SIG-M5 (cell line): ENCODE results near the gene TSC22D1.

Experiments
- DNase-seq: peaks from one replicate; lab custom pipeline; 2025; lab: John Stamatoyannopoulos, UW

The TSC22D1 gene

DNA sequence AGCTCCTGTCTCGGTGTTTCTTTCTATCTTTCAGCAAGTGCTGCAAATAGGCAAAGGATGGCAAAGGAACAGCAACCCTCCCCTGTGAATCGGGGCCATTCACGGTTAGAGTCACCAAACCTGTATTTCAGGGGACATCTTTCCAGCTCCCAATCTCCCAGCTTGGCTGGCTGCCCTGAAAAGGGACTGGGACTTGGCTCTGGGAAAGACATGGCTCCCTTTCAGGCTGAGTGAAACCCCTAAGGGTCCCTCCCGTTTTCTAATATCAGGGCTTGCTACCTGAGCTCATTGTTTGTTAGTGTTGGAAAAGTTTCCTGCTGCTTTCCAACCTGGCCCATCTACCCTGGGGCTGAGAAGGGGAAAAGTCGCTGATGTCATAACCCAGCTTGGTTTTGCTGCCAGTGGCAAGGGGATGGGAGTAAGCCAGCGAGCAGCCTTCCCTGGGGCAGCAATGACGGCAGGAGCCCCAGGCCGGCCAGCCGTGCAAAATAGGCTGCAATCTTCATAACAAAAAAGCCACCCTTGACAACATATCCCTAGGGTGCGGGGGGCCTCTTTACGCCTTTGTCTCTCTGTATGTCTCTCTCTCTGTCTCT lies 172.6 kb downstream of the TSC22D1 start:
- DNase-seq = no peak

DNA sequence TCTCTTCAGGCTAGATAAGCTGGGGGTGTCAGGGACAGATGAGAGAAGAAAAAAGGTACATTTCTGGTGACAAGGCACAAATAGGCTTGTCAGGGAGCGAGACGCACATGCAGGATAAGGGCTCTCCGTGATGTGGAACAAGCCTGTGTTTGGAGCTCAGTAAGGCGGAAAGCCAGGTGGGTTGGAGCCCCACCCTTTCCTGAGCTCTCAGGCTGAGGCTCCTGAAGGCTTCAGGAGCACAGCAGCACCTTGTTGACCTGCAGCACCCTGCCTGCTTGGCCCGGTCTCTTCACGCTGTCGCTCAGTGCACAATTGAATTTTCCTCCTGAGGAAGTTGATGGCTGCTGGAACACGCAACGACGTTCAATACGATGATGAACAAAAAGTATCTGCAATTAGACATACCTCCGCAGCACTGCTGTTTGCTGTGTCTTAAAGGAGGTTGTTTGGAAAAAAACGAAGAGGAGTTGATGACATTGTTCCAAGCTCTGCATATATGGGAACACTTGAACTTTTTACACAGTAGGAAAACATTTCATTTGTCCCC lies 173.2 kb downstream of the TSC22D1 start:
- no peak for DNase-seq

DNA sequence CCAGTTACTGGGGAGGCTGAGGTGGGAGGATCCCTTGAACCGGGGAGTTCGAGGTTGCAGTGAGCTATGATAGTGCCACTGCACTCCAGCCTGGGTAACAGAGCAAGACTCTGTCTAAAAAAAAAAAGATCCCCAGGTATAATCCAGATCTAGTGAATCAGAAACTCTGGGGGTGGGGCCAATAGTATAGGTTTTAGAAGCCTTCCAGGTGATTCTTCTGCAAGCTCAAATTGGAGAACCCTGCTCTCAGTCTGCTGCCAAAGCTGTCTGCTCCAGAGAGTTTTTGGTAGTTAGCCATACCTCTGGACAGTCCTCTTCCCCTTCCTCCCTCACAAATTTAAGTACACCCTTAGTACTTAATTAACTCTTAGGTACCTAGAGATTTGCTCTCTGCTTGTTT lies 174.6 kb downstream of the TSC22D1 start:
- no peak for DNase-seq

DNA sequence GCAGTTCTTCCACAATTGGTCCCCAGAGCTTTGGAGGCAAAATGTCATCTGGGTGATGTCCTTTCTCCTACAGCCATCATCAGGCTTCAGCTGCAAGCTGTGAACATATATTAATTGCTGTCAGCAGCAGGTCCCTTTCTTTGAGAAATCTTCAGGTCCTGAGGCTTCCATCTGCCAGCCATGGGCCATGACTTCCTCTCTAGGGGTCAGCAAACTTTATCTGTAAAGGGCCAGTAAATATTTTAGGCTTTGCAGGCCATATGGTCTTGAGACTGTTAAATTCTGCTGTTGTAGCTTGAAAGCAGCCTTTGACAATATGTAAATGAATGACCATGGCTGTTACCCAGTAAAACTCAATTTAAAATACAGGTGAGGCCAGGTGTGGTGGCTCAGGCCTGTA lies 175.4 kb downstream of the TSC22D1 start:
- no peak for DNase-seq

DNA sequence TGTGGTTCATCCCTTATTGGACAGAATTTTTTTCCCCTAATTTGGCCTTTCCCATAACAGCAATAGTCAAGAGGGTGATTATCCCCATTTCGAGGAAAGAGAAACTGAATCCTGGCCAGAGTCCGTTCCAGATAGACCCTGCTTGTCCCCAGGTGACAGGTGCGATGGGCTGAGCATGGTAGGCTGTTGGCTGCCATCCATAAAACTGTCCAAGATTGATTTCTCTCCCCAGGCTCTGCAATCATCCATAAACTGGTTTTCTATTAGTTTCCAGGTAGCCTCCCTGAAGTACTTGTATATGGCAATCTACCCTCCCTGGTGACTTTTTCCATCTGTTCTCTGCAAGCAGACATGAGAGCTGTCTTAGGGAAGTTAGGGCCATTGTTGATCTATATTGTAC lies 177.1 kb downstream of the TSC22D1 start:
- no peak for DNase-seq

DNA sequence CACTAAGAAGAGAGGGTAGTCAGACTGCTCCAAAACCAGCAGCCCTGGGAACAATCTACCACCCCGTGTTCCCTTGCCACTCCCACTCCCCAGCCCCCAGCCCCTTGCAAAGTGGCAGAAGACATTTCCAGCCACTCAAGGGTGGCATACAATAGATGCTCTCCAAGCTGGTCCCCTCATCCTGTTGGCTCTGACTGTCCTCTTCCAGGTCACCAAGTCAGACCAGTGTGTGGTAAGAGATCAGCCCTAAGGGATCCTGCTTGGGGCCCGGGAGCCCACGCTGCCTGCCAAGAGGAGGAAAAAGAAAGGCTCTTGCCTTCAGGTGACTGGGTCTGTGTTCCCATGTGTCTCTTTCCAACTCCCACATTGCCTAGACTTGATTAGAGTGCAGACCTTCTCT lies 177.5 kb downstream of the TSC22D1 start:
- DNase-seq = no peak

DNA sequence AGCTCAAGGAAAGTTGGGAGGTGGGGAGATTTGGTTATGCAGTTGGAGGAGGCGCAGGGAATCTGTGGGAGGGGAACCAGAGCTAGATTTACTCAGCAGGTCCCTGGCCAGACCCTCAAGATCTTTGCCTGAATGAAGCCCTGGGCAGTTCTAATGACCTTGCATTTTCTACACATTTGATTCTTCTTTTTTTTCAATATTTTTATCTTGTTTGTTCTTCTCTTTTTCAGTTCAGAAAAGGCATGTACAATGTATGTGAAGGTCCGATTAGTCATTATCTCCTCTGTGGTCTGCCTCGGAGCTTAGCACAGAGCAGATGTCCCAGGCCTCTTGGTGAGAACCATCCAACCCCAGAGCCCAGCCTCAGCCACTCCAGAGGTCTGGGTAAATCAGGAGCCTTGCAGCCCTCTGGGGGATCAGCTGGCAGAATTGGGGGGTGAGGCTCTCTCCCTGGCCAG lies 178.3 kb downstream of the TSC22D1 start:
- DNase-seq = no peak

DNA sequence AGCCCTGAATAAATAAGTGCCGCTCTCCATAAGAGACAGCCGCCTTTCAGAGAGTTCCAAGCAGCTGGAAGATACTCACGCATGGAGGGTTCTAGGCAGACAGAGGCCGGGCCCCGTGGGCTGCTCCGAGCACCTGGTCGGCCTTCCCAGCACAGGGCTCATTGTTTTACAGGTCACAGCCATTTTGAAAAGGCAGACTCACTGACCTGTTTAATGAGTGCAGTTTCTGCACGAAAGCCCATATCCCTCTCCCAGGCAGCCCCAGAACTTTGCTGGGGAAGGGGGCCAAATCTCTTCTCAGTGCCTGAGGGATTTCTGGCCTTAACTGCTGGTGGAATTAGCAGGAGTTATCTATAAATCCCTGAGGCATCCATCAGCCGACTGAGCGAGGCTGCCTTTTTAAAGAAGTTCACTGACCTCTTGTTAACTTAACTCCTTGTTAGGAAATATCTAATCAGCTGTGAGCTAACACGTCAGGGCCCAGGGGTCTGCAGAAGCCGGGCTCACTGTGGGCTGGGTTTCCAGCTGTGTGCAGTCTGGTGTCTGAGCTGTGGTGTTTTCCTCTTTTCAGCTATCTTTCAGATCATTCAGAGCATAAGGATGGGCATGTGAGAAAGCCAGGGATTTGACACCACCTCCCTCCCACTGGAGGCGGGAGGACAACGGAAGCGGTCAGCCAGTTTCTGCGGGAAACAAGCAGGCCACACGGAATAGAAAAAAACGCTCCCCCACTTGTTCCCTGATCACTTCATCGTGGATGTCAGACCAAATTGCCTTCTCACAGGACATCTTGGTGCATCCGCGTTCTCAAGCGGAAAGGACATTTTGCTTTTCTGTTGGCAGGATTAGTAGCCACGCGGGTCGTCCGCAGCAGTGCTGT lies 179.2 kb downstream of the TSC22D1 start:
- DNase-seq = no peak

DNA sequence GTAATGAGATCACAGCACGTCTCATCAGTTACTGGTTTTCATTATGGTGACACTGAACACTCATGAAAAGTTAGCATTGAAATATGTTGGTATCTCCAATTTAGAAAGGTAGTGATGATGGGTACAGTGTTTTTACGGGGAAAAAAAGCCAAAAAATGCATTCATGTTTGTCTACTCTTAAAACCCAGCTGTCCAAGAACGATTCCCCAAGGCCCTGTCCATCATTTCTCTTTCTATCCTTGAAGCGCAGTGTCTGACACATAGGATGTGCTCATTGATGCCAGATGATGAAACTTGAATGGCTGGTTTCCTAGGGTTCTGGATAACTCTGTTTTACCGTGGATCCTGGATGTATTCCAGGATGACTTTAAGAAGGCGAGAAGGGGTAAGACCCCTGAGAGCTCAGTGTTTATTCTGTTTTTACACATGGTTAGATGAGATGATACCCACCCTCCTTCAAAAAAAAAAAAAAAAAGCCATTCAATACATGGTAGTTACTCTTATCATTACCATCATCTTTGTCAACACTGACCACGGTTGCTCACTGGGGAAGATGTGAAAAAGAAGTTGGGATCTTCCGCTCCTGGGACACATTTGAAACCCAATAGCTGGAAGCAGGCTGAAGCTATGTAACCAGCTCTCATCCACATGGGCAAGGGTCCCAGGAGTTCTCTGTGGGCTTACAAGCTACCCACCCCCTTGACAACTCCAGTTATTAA lies 180.0 kb downstream of the TSC22D1 start:
- no peak for DNase-seq

DNA sequence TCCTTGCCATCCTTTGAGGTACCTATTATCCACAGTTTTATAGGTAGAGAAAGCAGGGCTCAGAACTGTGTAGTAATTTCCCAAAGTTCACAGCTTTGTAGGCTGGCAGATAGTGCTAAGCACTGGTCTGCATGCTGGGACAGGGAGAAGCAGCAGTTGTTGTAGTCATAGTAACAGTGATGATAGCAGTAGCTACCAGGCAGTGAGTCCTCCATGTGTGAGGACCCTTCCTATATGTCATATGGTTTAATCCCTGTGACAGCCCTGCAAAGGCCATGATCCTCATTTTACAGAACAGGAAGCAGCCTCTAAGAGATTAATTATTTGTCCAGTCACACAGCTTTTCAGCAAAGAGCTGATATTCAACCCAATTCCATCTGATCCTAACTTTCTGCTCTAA lies 181.5 kb downstream of the TSC22D1 start:
- DNase-seq = no peak

DNA sequence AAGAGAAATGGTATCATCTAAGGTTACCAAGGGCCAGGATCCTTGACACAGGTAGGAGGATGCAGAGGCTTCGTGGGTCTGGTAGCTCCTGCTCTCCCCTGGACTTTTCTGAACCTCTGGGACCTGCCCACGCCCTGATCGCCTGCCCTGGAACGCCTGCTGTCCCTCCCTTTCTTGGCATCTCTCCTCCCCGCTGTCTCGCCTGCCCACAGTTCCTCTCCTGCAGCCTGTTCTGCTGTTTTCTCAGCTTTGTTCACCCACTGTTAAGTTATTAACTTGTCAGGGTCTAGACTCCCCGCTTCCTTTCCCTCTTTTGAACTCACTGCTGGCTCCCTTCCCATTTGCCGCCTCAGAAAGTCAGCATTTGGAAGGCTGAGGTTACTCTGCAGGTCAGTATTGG lies 182.7 kb downstream of the TSC22D1 start:
- no peak for DNase-seq

DNA sequence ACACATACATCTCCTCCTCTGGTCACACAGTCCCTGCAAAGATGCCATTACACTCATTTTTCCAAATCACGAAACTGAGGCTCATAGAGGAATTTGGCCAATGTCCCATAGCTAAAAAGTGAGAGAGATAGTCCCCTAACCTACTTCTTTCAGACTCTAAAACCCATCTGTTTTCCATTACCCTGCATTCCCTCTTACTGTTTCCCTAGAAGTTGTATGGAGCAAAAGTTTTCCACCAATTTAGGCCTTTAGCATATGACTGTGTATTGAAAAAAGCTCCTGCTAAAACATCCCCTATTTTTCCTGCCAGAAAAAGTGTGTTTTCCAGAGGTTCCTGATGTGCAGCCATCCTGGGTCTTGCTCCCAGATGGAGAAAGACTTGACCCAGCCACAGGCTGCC lies 186.3 kb downstream of the TSC22D1 start:
- no peak for DNase-seq

DNA sequence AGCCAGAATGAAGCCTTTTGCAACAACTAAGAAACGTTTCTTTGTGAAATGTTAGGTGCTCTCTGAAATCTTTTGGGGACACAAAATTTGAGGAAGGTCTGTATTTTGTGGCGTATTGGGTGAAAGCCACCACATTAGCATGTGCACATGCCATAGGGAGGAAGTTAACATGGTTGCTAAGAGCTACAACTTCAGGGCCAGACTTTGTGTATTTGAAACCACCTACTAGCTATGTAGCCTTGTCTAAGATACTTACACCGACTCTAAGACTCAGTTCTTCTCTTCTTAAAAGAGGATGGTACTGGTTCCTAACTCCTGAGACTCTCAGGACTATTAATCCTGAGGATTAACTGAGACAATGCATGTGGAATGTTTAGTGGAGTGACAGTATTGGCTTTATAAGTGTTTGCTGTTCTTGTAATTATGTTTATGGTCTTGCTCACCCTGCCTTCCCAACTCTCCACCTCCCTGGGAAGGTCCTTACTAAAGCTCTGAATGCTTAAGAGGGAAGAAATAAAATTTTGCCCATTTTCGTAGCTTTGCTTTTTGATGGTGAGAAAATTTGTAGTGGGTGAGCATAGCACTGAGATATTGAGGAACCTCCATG lies 187.0 kb downstream of the TSC22D1 start:
- no peak for DNase-seq

DNA sequence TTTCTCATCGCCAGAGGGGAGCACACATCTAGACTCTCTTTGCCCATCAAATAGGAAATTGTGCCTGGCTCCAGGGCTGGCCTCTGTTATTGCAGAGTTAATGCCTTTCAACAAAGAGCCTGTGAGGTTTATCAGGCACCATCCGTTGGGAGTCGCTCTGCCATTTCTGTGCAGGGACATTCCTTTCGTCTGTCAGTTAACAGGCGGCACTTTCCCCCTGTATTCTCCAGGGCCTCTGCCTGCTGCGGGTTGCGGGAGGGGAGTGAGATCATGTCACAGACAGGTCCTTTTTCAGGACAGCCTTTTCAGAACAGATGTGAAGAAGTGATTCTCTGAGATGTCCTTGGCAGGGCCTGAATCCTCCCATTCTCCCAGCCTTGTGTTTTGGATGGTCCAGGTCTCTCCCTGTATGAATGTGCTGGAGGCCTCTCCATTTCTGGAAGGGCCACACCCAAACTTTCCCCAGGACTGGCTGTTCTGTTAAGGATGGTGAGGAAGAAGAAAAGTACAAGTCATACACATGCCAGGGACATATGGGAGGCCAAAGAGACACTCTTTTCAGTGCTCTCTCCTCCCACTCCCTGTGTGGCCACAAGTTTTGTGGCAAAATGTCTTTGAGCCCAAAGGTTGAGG lies 187.6 kb downstream of the TSC22D1 start:
- DNase-seq = no peak

DNA sequence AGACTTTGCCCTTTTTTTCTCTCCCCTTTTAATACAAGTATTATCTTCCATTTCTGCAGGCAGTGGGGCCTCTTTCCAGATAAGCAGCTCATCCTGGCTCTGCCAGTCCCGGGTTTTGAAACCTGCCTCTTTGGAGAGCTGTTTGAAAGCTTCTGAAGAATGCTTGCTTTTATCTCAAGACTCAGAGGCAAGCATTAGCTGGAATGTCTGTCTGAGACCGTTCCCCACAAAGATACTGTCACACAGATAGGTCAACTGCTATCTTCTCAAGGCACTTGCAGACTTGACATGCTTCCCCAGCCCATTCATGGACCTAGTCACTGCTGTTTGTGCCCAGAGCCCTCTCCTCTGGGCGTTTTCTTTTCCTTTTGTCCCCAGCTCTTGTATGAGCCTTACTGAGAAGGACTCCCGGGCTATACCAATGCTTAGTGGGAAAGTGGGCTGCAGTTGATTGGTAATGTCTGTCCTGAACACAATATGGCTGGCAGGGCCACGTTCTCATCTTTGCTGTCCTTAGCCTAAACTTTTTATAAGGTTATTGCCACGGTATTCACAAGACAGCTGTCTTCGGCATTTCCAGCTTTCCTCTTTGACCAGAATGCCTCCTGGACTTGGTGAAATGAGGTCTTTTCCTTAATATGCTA lies 189.1 kb downstream of the TSC22D1 start:
- no peak for DNase-seq

DNA sequence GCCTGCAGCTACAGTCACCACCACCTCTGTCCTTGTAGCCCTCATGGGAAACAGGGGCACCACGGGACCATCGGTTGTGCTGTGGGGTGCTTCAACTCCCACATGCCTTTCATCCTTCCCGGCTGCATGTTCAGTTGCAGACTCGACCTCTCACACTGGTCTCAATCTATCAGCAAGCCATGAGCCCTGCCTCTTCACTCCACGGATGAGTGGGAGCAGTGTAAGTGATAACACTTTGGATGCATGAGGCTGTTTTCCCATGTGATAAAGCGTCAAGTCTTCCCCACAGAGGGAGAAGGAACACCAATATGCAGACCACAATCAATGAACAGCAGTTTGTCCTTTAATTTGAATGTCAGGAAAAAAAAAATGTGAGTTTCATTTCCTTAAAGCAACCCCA lies 190.3 kb downstream of the TSC22D1 start:
- no peak for DNase-seq

DNA sequence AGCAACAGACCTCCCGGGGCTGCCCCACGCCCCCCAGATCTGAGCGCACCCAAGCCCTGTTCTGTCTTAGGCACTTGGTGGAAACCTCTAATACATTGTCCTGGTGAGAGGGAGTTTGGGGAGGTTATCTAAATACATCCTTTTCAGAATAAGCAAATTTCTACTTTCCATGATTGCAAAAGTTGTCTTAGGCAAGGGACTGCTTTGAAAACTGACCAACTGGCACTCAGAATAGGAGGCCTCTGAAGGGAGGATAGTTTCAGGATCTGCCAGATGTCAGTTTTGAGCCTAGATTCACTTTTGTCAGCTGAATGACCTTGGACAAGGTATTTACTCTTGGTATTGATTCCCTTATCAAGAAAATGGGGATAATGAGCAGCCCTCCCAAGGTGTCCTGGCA lies 190.7 kb downstream of the TSC22D1 start:
- no peak for DNase-seq

DNA sequence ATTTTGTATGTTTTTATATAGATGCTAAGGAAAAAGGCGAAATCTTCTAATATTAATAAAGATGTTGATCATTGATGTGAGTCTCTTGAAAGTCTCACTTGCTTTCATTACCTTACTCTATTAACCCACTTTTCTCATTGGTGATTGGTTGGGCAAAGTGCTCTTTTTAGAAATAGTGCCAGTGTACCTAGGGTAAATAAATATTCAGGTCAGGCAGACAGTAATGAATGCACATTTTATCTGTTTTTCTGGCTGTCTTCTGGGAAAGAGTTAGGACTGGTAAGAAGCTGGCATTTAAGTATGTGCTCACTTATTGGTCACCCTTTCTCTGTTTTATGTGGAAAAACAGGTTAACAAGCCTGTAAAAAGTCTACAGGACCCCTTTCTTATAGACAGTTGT lies 191.4 kb downstream of the TSC22D1 start:
- DNase-seq = no peak

DNA sequence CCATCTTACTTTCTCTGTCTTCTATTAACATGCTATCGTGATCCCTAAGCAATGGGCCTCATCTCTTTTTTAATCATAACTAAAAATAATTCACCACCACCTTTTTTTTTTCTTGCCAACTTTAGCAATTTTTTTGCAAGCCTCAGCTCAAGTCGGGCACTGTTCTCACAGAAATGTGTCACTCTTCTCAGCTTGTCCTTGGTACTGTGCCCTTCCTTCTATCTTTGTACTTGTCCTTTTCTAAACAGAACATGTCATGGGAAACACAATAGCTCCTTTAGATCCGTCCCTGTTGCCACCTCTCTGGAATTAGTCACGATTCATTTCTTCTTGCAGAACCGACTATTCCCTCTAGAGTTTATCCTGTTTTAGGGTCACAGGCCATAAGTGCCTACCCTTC lies 192.2 kb downstream of the TSC22D1 start:
- no peak for DNase-seq

DNA sequence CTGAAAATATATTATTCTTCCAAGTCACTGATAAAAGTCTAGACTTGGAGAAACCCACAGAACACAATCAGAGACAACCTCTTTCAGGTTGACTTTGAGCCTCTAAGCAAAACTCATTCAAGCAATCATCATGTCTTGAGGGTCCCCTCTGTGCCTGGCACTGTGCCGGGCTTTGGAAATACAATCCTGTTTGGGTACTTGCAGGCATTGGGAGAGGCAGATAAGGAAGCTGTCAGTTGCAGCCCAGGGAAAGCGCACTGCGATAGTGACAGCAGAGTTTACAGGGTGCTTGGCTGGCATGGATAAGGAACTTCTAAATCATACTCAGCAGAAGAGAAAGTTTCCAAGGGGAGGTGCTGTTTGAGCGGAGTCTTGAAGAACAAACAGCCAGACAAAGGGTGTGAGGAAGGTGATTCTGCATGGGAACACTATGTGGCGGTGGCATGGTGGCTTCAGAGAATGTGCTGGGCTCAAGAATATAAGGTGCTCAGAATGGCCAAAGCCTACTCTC lies 193.4 kb downstream of the TSC22D1 start:
- DNase-seq = no peak
